Fibroblast of upper back skin (primary cell): ENCODE data around the gene BTG4.

ENCODE experiments used
- DNase-seq: peaks from one replicate; pipeline ENCODE4 v3.0.0-alpha.2; 2013

BTG4 gene

GRCh38 chr11:111535281-111535680, 23.1 kb upstream of the BTG4 start:
- DNase-seq, result no peak

GRCh38 chr11:111532365-111532709, 20.2 kb upstream of the BTG4 start:
- no peak for DNase-seq

DNA sequence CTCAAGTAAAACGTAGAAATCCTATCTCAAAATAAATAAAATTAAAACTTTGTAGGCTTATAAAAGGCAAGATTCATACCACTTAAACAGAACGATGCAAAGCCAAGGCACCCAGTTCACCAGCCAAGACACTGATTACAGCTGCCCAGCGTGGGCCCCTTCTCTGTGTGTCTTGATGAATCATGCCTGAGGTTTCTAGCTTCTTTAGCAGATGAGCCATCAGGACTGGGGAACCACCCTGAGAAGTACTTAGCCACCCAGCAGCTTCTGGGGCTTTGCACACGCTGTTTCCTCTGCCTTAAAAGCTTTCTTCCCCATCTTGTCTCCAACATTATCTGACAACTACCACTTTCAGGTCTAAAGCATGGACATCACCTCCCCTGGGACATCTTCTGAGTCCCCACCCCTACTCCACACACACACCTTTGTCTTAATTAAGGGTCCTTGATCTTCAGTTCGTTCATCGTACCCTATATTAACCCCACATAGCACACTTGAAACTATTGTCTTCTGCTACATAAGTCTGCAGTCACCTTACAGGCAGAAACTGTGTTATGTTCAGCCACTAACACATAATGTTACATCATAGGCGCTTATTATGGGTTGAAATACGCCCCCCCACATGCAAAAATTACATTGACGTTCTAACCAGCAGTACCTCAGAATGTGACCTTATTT, 19.6 kb upstream of the BTG4 start:
- peak; percentile 89 for DNase-seq

DNA sequence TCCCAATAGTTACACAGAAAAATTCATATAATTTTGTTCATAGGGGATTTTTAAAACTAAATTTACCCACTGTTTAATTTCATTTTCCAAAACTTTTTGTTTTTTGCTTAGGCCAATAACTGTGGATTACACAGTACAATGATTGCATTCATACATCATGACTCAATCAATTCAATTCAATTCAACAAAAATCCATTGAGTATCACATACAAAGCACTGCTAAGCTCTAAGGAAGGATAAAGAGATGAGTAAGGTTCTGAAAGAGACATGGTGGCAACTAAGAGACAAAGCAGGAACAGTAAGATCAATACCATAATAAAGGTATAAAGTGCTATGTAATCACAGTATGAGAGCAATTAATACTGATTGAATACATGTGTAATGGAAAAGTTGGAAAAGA, 18.9 kb upstream of the BTG4 start:
- DNase-seq, result peak; percentile 37

- peak; percentile 66 for DNase-seq
These were observed 17.9 kb upstream of the BTG4 start for GRCh38 chr11:111530091-111530490.

DNA sequence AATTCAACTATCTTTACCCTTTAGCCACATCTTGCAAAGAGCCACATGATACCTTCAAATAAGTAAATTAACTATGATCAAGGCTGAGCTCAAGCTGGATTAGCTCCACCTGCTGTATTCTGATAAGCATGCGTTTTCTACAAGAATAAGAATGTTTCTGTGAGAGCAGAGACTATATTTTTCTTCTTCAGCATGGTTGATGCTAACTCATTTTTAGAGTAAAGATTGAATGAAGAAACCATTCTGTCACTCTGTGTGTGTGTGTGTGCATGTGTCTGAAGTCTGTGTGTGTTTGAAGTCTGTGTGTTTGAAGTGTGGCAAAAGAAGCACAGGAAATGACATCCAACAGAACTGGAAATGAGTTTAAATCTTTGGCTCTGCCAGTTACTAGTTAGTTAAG, 16.4 kb upstream of the BTG4 start:
- DNase-seq, result no peak

- no peak for DNase-seq
These were observed 15.1 kb upstream of the BTG4 start for GRCh38 chr11:111527279-111527678.

- peak; percentile 69 for DNase-seq
These were observed 14.3 kb upstream of the BTG4 start for GRCh38 chr11:111526501-111526900.

GRCh38 chr11:111525456-111525855, 13.3 kb upstream of the BTG4 start:
- DNase-seq, result no peak

GRCh38 chr11:111524056-111524455, 11.9 kb upstream of the BTG4 start:
- DNase-seq, result no peak

- DNase-seq, result no peak
These were observed 11.2 kb upstream of the BTG4 start for GRCh38 chr11:111523343-111523742.

- DNase-seq, result no peak
These were observed 10.2 kb upstream of the BTG4 start for GRCh38 chr11:111522426-111522825.

DNA sequence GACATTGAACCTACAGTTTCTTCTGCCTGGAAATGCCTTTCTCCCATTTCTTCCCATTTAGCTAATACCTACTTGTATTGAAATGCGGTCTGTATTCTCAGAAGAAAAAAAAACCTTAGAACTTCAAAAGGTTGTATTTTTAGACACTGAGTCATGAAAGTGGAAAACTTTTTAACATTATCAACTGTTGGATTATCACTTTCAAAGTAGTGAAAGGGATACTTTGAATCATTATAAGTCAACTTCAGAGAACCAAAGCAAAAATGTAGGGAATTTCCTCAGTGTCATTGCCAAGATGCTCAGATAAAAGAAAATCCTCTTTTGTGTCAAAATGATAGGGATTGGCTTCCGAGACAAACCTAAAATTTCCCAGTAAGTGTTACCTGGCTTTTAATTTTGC, 8.9 kb upstream of the BTG4 start:
- peak; percentile 47 for DNase-seq

GRCh38 chr11:111520560-111520959, 8.4 kb upstream of the BTG4 start:
- DNase-seq, result peak; percentile 69

GRCh38 chr11:111518668-111519067, 6.5 kb upstream of the BTG4 start:
- DNase-seq, result no peak

DNA sequence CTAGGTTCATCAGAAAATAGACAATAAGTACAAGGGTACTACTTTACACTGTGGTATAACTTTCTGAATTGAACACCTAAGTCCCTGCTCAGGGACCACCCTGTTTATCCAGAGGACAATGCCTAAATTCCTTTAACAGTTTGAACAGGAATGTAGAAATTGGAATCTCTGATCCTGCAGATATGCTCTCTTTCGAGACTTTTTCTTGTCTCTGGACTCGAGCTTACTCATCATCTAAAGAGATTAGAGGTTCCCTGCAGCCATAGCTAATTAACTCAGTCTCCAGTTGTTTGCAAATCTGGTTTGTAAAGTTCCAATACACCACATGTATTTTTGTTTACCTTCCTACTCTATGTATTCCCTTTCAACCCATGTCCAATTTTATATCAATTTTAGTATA, 3.4 kb upstream of the BTG4 start:
- DNase-seq, result no peak

- DNase-seq, result no peak
These were observed 2.2 kb upstream of the BTG4 start, which contains the start of gene HOATZ for GRCh38 chr11:111514216-111515031. TSS of gene HOATZ (plus strand) at chr11:111514778. CDS start at chr11:111514785, 7 bp downstream.

GRCh38 chr11:111513240-111513605, 1.0 kb upstream of the BTG4 start:
- DNase-seq, result no peak

DNA sequence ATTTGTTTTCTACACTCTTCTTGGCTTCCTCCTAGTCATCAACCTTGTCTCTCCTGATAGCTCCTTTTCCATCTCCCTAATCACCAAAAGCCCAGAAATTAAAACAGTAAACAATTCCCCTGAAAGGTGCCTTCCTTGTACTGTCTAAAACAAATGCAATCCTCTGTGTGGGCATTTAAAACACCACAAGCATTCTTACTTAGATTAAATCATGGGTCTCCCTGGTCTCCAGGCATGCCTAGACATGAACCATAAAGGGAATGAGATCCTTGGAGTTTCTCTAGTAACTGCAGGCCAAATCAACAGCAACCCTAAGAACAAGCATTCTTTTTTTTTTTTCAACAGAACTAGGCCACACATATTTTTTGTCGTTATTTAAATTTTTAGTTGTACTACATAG, 1.9 kb downstream of the BTG4 start:
- no peak for DNase-seq

DNA sequence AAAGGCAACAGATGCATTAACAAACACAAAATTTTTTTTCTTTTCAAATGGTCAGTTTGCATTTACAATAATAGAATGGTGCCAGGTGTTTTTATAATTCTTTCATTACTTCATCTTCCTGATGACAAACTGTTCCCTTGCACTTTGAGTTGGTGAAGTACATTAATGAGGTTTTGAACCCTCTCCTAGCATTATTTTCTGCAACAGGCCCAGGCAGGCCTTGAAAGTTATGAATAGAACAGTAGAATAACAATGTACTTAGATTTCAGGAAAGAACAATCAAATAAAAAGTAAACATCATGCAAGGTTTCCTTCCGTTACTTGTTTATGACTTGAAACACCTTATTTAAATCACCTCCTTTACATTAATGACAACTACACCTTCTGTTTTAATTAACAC, 9.6 kb downstream of the BTG4 start:
- no peak for DNase-seq

GRCh38 chr11:111500481-111500880, 11.7 kb downstream of the BTG4 start:
- no peak for DNase-seq

- DNase-seq, result no peak
These were observed 12.7 kb downstream of the BTG4 start for GRCh38 chr11:111499483-111499882.

DNA sequence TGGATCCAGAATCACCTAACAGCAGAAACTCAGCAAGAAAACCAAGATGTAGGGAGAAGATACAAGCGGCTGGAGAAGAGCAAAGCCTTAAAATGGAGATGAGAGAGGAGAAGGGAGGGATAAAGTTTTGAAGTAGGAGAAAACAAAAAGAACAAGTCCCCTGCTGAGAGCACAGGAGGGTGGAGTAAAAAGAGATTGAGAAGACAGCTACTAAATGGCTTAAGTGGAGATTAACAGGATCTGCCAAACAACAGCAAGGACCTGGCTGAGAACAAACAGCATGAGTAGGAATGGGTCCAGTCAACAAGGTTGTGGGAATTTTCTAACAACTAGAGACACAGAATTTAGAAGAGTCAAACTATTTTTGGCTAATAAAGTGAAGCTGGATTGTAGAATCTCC, 18.1 kb downstream of the BTG4 start:
- no peak for DNase-seq

DNA sequence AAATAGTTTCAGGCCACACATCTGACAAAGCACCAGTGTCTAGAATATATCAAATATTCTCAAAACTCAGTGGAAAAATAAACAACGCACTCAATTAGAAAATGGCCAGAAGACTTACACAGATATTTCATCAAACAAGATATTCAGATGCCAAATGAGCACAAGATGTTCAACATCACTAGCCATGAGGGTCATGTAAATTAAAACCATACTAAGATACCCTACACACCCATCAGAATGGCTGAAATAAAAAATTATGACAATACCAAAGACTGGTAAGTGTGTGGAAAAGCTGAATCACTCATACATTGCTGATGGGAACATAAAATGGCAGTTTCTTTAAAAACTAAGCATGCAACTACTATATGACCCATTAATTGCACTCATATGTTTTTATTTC, 21.7 kb downstream of the BTG4 start:
- no peak for DNase-seq

DNA sequence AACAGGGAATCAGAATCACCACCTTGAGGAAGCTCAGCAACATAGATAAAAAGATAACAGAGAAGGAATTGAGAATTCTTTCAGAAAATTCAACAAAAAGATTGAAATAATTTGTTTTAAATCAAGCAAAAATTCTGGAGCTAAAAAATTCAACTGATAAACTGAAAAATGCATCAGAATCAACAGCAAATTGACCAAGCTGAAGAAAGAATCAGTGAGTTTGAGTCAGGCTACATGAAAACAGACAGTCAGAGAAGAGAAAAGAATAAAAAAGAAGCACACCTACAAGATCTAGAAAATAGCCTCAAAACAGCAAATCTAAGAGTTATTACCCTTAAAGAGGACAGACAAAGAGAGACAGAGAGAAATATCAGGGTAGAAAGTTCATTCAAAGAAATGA, 28.8 kb downstream of the BTG4 start:
- DNase-seq, result no peak
